ENCODE data around the gene GPC6.

The GPC6 gene

DNA sequence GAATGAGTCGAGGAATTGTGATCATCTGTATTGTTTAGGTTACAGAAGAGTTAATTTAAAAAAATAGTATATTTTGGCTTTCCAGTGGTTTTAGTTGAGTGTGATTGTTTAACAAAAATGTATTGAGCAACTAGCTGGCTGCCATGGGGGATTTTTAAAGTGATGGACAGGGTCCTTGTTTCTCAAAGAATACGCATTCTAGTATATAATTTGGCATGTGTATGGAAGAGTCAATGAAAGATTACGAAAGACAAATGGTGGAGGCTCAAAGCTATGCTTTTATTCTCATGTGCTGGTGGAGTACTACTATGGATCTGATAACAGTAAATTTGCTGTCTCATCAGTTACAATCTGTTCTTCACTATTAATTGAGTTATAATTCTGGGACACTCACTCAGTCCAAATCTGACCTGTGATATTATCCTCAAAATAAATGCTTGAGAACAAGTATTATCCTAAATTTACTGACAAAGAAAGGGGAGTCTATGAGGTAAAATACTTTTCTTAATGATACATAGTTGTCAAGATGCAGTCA lies 240.0 kb downstream of the GPC6 start:
- H3K27me3 ChIP-seq (ENCODE audit: insufficient read depth, poor library complexity, severe bottlenecking), result no peaks in the 10 kb centered on the region
- DNase-seq (ENCODE audit: low read depth in 1 of 2, low spot score in 1 of 2), result no peak
- H3K4me3 ChIP-seq (replicated peaks; ENCODE audit: insufficient read depth, low read length), result no peak overlapping the region
- H3K27ac ChIP-seq (replicated peaks), result no peak overlapping the region
- no peak for TF ChIP-seq POLR2AphosphoS5 (IDR thresholded peaks at IDR 0.05; ENCODE audit: low read depth)
- no peak for TF ChIP-seq CTCF (IDR thresholded peaks at IDR 0.05; ENCODE audit: insufficient read depth, low read length)
- no peak for TF ChIP-seq SPI1 (IDR thresholded peaks at IDR 0.05; ENCODE audit: borderline replicate concordance, low read depth)
- no peak for TF ChIP-seq REST (IDR thresholded peaks at IDR 0.05; ENCODE audit: insufficient replicate concordance, low read depth)
- no peak for TF ChIP-seq GABPA (IDR thresholded peaks at IDR 0.05; ENCODE audit: low read depth)

DNA sequence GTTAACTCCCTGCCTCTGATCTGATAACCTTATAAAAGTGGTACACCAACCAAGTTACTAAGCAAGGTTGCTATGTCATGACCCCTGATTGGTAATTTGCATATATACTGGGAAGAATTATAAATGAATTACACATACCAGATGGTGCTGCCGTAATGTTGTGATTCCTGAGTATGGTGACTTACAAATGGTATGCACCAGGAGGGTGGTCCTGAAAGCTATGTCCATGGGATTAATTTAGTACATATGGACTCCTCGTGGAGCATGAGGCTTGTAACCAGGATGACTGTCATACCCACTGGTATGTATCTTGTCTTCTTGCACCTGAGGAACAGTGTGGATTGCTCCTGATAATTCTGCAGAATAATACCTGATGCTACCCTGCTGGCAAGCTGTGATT lies 240.6 kb downstream of the GPC6 start:
- Histone ChIP-seq H3K27ac (replicated peaks) (no peak overlapping the region), H3K4me3 (replicated peaks; ENCODE audit: insufficient read depth, low read length) (no peak overlapping the region), H3K27me3 (ENCODE audit: insufficient read depth, poor library complexity, severe bottlenecking) (no peaks in the 10 kb centered on the region)
- no peak for DNase-seq (ENCODE audit: low read depth in 1 of 2, low spot score in 1 of 2)
- no peak for TF ChIP-seq SPI1 (IDR thresholded peaks at IDR 0.05; ENCODE audit: borderline replicate concordance, low read depth)
- TF ChIP-seq REST (IDR thresholded peaks at IDR 0.05; ENCODE audit: insufficient replicate concordance, low read depth), result no peak
- TF ChIP-seq POLR2AphosphoS5 (IDR thresholded peaks at IDR 0.05; ENCODE audit: low read depth), result no peak
- TF ChIP-seq CTCF (IDR thresholded peaks at IDR 0.05; ENCODE audit: insufficient read depth, low read length), result no peak

GRCh38 chr13:93468433-93468832 lies 241.8 kb downstream of the GPC6 start:
- Histone ChIP-seq H3K27me3 (ENCODE audit: insufficient read depth, poor library complexity, severe bottlenecking) (no peaks in the 10 kb centered on the region), H3K4me3 (replicated peaks; ENCODE audit: insufficient read depth, low read length) (no peak overlapping the region), H3K27ac (replicated peaks) (no peak overlapping the region)
- no peak for DNase-seq (ENCODE audit: low read depth in 1 of 2, low spot score in 1 of 2)
- no peak for TF ChIP-seq REST (IDR thresholded peaks at IDR 0.05; ENCODE audit: insufficient replicate concordance, low read depth)
- TF ChIP-seq CTCF (IDR thresholded peaks at IDR 0.05; ENCODE audit: insufficient read depth, low read length), result no peak
- no peak for TF ChIP-seq POLR2AphosphoS5 (IDR thresholded peaks at IDR 0.05; ENCODE audit: low read depth)
- TF ChIP-seq SPI1 (IDR thresholded peaks at IDR 0.05; ENCODE audit: borderline replicate concordance, low read depth), result no peak
- TF ChIP-seq GABPA (IDR thresholded peaks at IDR 0.05; ENCODE audit: low read depth), result no peak

Data from HL-60 (cell line).